H9 (cell line): ENCODE measurements around the gene FN3KRP. TPM values are rescaled to one million over a fixed set of nuclear protein-coding genes. Genes with fewer than 3 reads are reported as not detected.

Experiments
- DNase-seq: peaks from one replicate; pipeline ENCODE4 v3.0.0-alpha.2; 2017
- H2AFZ ChIP-seq: one replicate; pipeline ENCODE4 v1.6.1; 2013; ENCODE audit warnings: mild to moderate bottlenecking, low read length, control low read depth, moderate library complexity
- H2AK5ac ChIP-seq: 2 replicates; pipeline ENCODE4 v1.6.1; 2013; ENCODE audit warnings: low read length, control low read depth, mixed read lengths; ENCODE audit not compliant: insufficient read length
- H2BK120ac ChIP-seq: one replicate; pipeline ENCODE4 v1.6.1; 2013; ENCODE audit warnings: low read depth, mild to moderate bottlenecking, low read length, control low read depth, inconsistent platforms; ENCODE audit not compliant: poor library complexity, severe bottlenecking
- H2BK12ac ChIP-seq: 2 replicates; pipeline ENCODE4 v1.6.1; 2013; ENCODE audit warnings: low read length, control low read depth, mixed read lengths, low read depth; ENCODE audit not compliant: insufficient read length
- H2BK15ac ChIP-seq: 2 replicates; pipeline ENCODE4 v1.6.1; 2013; ENCODE audit warnings: low read depth, low read length, control low read depth
- H2BK20ac ChIP-seq: one replicate; pipeline ENCODE4 v1.6.1; 2013; ENCODE audit warnings: low read depth, mild to moderate bottlenecking, low read length, control low read depth, inconsistent platforms; ENCODE audit not compliant: poor library complexity, severe bottlenecking
- H2BK5ac ChIP-seq: 2 replicates; pipeline ENCODE4 v1.6.1; 2013; ENCODE audit warnings: low read length, control low read depth, mixed read lengths; ENCODE audit not compliant: insufficient read length
- H3K14ac ChIP-seq: 2 replicates; pipeline ENCODE4 v1.6.1; 2013; ENCODE audit warnings: low read length, control low read depth; ENCODE audit not compliant: insufficient read depth
- H3K18ac ChIP-seq: 2 replicates; pipeline ENCODE4 v1.6.1; 2013; ENCODE audit warnings: low read depth, mild to moderate bottlenecking, mixed read lengths, low read length, control low read depth; ENCODE audit not compliant: insufficient read length
- H3K23ac ChIP-seq: 2 replicates; pipeline ENCODE4 v1.6.1; 2013; ENCODE audit warnings: low read length, control low read depth, mixed read lengths, low read depth; ENCODE audit not compliant: insufficient read length
- H3K23me2 ChIP-seq: 2 replicates; pipeline ENCODE4 v1.6.1; 2013; ENCODE audit warnings: low read depth, mild to moderate bottlenecking, mixed read lengths, low read length, control low read depth; ENCODE audit not compliant: insufficient read length, poor library complexity, severe bottlenecking
- H3K27ac ChIP-seq: 2 replicates; pipeline ENCODE4 v1.5.1; 2013; ENCODE audit warnings: low read length, control low read depth, mixed read lengths, low read depth; ENCODE audit not compliant: insufficient read length
- H3K27me3 ChIP-seq: 2 replicates; pipeline ENCODE4 v1.6.1; 2013; ENCODE audit warnings: low read length, control low read depth, inconsistent platforms; ENCODE audit not compliant: insufficient read depth
- H3K4ac ChIP-seq: 2 replicates; pipeline ENCODE4 v1.6.1; 2013; ENCODE audit warnings: low read depth, mild to moderate bottlenecking, control low read depth, inconsistent platforms, low read length, moderate library complexity
- H3K4me1 ChIP-seq: 2 replicates; pipeline ENCODE4 v1.6.1; 2013; ENCODE audit warnings: low read length, control low read depth, inconsistent platforms; ENCODE audit not compliant: insufficient read depth
- H3K4me2 ChIP-seq: 2 replicates; pipeline ENCODE4 v1.6.1; 2013; ENCODE audit warnings: low read length, control low read depth, mixed read lengths; ENCODE audit not compliant: insufficient read length, insufficient read depth
- H3K56ac ChIP-seq: 2 replicates; pipeline ENCODE4 v1.6.1; 2013; ENCODE audit warnings: low read depth, mild to moderate bottlenecking, mixed read lengths, low read length, control low read depth; ENCODE audit not compliant: insufficient read length
- H3K79me1 ChIP-seq: 2 replicates; pipeline ENCODE4 v1.6.1; 2013; ENCODE audit warnings: low read depth, mild to moderate bottlenecking, moderate library complexity, low read length, control low read depth, inconsistent platforms; ENCODE audit not compliant: insufficient read depth, poor library complexity, severe bottlenecking
- H3K79me2 ChIP-seq: 2 replicates; pipeline ENCODE4 v1.6.1; 2013; ENCODE audit warnings: low read length, control low read depth, inconsistent platforms; ENCODE audit not compliant: insufficient read depth
- H3K9ac ChIP-seq: 2 replicates; pipeline ENCODE4 v1.6.1; 2013; ENCODE audit warnings: low read length, control low read depth, mixed read lengths; ENCODE audit not compliant: insufficient read length; ENCODE audit errors: extremely low read depth
- H3K9me3 ChIP-seq: one replicate; pipeline ENCODE4 v1.6.1; 2013; ENCODE audit warnings: low read depth, low read length, inconsistent platforms; ENCODE audit not compliant: control insufficient read depth
- H3T11ph ChIP-seq: one replicate; pipeline ENCODE4 v1.6.1; 2013; ENCODE audit warnings: mild to moderate bottlenecking, low read length, control low read depth, inconsistent platforms
- H4K20me1 ChIP-seq: one replicate; pipeline ENCODE4 v1.6.1; 2013; ENCODE audit not compliant: control insufficient read depth, insufficient read length, insufficient read depth
- H4K5ac ChIP-seq: 2 replicates; pipeline ENCODE4 v1.6.1; 2013; ENCODE audit warnings: low read depth, mild to moderate bottlenecking, mixed read lengths, low read length, control low read depth; ENCODE audit not compliant: insufficient read length
- H4K8ac ChIP-seq: replicated peaks from 2 replicates; pipeline ENCODE4 v1.6.1; 2013; ENCODE audit warnings: low read length, control low read depth, mixed read lengths, low read depth; ENCODE audit not compliant: insufficient read length
- H4K91ac ChIP-seq: 2 replicates; pipeline ENCODE4 v1.6.1; 2013; ENCODE audit warnings: low read depth, mild to moderate bottlenecking, moderate library complexity, mixed read lengths, low read length, control low read depth; ENCODE audit not compliant: insufficient read length
- H3K27ac Mint-ChIP-seq, 3 experiments: 2 replicates in 2 of 3; 3 replicates in 1 of 3; pipeline ENCODE4 v1.8.0; 2020 to 2021; ENCODE audit warnings: mixed read lengths in 3 of 3, mild to moderate bottlenecking in 1 of 3, moderate library complexity in 1 of 3
- H3K27me3 Mint-ChIP-seq: 2 replicates; pipeline ENCODE4 v1.8.0; 2021; ENCODE audit warnings: low read depth, mild to moderate bottlenecking, moderate library complexity, mixed read lengths
- H3K36me3 Mint-ChIP-seq, 3 experiments: 2 replicates in 2 of 3; 3 replicates in 1 of 3; pipeline ENCODE4 v1.8.0; 2020 to 2021; ENCODE audit warnings: low read depth in 3 of 3, mixed read lengths in 3 of 3; ENCODE audit not compliant: insufficient read depth in 1 of 3
- H3K4me1 Mint-ChIP-seq, 2 experiments: 2 replicates each; pipeline ENCODE4 v1.8.0; 2020; ENCODE audit warnings: mixed read lengths in 2 of 2
- H3K4me3 Mint-ChIP-seq, 2 experiments: 2 replicates in 1 of 2; 3 replicates in 1 of 2; pipeline ENCODE4 v1.8.0; 2020 to 2021; ENCODE audit warnings: mild to moderate bottlenecking in 2 of 2, mixed read lengths in 2 of 2, moderate library complexity in 1 of 2
- H3K9me3 Mint-ChIP-seq, 2 experiments: 2 replicates in 1 of 2; 3 replicates in 1 of 2; pipeline ENCODE4 v1.8.0; 2020; ENCODE audit warnings: mild to moderate bottlenecking in 2 of 2, mixed read lengths in 2 of 2, moderate library complexity in 1 of 2
- CTCF ChIP-seq: fragments of 200-600 bp; sonication (generic); conservative IDR thresholded peaks from 3 replicates; pipeline ENCODE4 v1.8.0; 2021; ENCODE audit warnings: antibody characterized with exemption, mild to moderate bottlenecking
- WGBS: extraction: QIAGEN DNeasy Blood & Tissue Kit; methylation state at CpG from one replicate; pipeline ENCODE4 v1.1.7; 2013; ENCODE audit warnings: missing lambda C conversion rate, low lambda C conversion rate, mixed read lengths; ENCODE audit not compliant: insufficient read length; ENCODE audit errors: extremely low coverage; 5-methylcytosine and 5-hydroxymethylcytosine counted together
- total RNA-seq: library from RNA; stranded (reverse); gene quantifications from 2 replicates; pipeline ENCODE4 v1.2.1, GENCODE V29; 2021

Gene FN3KRP
- total RNA-seq, 1 experiment from 2014 or later, result 32.9 TPM

- Histone ChIP-seq H3K23ac (no peak overlapping the region), H3K9ac (no peak overlapping the region), H3K79me1 (peaks cover 9% of the 10 kb centered on the region), H2AFZ (no peak overlapping the region), H2BK12ac (no peak overlapping the region), H3K18ac (no peak overlapping the region), H3K9me3 (no peaks in the 10 kb centered on the region), H3K79me2 (peaks cover 8% of the 10 kb centered on the region; the same call in 1 of the 2 replicates), H3K14ac (no peak overlapping the region), H2BK15ac (no peak overlapping the region), H2BK5ac (no peak overlapping the region), H2BK20ac (no peak overlapping the region), H2BK120ac (no peak overlapping the region), H4K8ac (no peak overlapping the region), H3K23me2 (peaks cover 8% of the 10 kb centered on the region), H2AK5ac (no peak overlapping the region), H4K91ac (no peak overlapping the region), H3K27ac (peak overlapping the region; percentile 39), H3K4ac (no peak overlapping the region), H3K56ac (no peak overlapping the region), H4K20me1 (no peaks in the 10 kb centered on the region), H3K4me1 (peaks cover 8% of the 10 kb centered on the region; the same call in 1 of the 2 replicates), H3T11ph (no peak overlapping the region), H3K4me2 (peak overlapping the region; percentile 50), H3K27me3 (no peaks in the 10 kb centered on the region), H4K5ac (no peak overlapping the region)
- Mint-ChIP-seq H3K27me3 (no peaks in the 10 kb centered on the region; the same call in 1 of the 2 replicates), H3K36me3 (peaks cover 6 to 32% (median 22%) of the 10 kb centered on the region in 3 experiments; a peak in 6 of 7 replicates), H3K4me1 (peaks cover 36 to 46% of the 10 kb centered on the region in 2 experiments), H3K9me3 (no peaks in the 10 kb centered on the region; a peak in 1 of 5 replicates), H3K27ac (no peak overlapping the region), H3K4me3 (no peak overlapping the region; a peak in 1 of 5 replicates)
- no peak for DNase-seq
- no peak for TF ChIP-seq CTCF
- no CpG with 5 or more reads among the region's 7 CpGs for WGBS
Measured at GRCh38 chr17:82756166-82756565, 39.7 kb downstream of the FN3KRP start.
